Left renal cortex interstitium (tissue), 4 donors: ENCODE results near the gene MS4A2. TPM values are rescaled to one million over a fixed set of nuclear protein-coding genes. Genes with fewer than 3 reads are reported as not detected.
A peak's percentile ranks its signal among the peaks of the same experiment; 100 is the strongest.
"Not testable (repeated sequence)": the region's sequence is repeated elsewhere in the genome, so short reads cannot be mapped to it uniquely, and the experiment has no call there.

Experiments used
- DNase-seq, 4 donors: peaks; one replicate each; pipeline ENCODE4 v3.0.0-alpha.2; 2013; ENCODE audit warnings: low read depth in 4 of 4, low spot score in 2 of 4, missing footprints in 1 of 4
- polyA plus RNA-seq, 4 donors: library from polyadenylated mRNA; unstranded; fragments of 120-200 nt; gene quantifications; one replicate each; pipeline ENCODE4 v1.2.1, GENCODE V29; 2013; ENCODE audit not compliant: insufficient read length in 4 of 4

Gene MS4A2
- polyA plus RNA-seq, 4 donors, result 0.05 to 0.11 (median 0.09) TPM

GRCh38 chr11:60100516-60100915 is 12.1 kb downstream of the MS4A2 start:
- no peak for DNase-seq

DNA sequence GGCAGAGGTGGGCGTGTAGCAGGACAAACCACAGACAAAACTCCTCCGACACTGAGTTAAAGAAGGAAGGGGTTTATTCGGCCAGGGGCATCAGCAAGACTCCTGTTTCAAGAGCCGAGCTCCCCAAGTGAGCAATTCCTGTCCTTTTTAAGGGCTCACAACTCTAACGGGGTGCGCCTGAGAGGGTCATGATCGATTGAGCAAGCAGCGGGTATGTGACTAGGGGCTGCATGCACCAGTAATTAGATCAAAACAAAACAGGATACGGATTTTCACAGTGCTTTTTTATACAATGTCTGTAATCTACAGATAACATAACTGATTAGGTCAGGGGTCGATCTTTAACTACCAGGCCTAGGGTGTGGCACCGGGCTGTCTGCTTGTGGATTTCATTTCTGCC is 12.9 kb downstream of the MS4A2 start:
- not testable (repeated sequence) for DNase-seq

DNA sequence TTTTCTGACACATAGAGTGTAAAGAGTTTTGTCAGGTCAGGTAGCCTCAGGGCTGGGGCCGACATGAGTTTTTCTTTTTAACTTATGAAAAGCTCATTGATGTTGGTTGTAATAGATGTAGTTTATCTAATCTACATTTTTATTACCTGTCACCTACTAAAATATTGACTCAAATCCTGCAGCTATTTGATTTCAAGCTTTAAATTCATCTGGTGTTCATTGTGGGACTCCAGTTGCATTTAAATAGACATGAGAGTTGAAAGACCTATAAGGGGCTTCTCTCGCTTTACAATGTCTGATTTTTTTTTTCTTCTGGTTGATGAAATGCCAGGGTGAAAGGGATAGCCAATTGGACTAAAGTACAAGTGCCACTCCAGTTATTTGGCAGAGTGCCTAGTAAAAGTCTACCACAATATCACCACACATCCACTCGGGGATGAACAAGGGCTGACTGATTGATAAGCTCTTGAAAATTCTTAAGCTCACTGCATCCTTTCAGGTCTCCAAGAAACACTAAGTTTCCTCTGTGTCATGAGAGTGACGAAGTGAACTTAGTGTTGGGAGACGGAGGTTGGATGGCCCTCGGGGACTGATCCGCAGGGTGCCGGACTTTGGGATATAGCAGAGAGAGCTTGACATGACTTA is 16.1 kb downstream of the MS4A2 start:
- not testable (repeated sequence) for DNase-seq

DNA sequence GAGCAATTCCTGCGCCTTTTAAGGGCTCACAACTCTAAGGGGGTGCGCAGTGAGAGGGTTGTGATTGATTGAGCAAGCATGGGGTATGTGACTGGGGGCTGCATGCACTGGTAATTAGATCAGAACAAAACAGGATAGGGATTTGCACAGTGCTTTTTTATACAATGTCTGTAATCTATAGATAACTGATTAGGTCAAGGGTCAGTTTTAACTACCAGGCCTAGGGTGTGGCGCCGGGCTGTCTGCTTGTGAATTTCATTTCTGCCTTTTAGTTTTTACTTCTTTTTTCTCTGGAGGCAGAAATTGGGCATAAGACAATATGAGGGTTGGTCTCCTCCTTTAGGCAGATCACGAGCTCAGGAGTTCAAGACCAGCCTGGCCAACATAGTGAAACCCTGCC is 20.2 kb downstream of the MS4A2 start:
- DNase-seq, result not testable (repeated sequence)

- DNase-seq, result no peak
These were observed 23.3 kb downstream of the MS4A2 start for GRCh38 chr11:60111793-60112192.

DNA sequence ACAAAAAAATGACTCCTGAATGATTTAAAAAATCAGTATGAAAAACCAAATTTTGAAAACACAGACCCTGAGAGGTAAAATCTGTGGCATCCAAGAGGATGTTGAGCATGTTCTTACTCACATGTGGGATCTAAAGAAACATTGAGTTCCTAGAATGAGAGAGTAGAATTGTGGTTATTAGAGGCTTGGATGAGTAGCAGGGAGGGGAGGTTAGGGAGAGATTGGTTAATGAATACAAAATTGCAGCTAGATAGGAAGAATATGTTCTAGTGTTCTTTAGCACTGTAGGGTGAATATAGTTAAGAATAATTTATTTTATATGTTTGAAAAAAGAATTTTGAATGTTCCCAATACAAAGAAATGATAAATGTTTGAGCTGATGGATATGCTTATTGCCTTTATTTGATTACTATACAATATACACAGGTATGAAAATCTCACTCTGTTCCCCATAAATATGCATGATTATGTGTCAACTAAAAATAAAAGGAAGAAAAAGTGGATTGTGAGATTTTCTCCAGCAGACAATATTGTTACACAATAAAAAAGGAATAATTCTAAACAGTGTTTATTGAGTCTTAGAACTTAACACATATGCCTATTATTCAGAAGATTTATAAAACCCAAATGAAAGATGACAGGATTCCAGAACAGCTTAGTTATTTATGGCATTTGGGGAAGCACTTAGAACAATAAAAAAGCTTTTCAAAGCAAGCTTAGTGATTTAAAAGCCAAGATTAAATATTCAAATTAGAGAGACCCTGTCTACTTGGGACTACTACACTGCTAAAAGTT is 28.7 kb downstream of the MS4A2 start:
- no peak for DNase-seq

DNA sequence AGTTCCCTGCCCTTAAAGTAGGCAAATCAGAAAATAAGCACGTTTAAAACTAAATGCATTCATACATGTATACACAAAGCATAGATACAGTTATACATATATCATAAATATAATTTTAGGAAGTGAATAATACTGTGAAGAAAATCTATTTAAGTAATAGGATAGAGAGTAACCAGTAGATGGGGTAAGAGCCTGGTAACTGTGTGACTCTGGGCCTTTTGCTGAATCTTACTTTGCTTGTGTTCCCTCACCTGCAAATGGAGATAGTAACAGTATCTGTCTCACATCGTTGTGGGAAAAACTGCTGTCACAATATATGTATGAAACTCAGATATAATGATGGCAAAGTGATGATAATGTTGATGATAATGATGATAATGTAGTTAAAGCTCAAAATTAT is 29.9 kb downstream of the MS4A2 start:
- no peak for DNase-seq

DNA sequence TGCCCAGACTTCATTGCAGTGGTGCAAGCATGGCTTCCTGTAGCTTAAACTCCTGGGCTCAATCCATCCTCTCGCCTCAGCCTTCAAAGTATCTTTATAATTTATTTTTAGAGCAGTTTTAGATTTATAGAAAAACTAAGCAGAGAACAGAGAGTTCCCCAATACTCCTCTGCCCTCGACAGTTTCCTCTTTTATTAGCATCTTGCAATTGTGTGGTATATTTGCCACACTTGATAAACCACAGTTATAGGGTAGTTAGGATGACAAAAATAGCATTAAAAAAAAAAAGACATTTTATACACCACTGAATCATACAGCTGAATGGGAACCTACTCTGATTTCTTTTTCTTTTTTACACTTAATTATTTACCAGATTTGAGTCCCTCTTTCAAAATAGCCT is 31.2 kb downstream of the MS4A2 start:
- no peak for DNase-seq

DNA sequence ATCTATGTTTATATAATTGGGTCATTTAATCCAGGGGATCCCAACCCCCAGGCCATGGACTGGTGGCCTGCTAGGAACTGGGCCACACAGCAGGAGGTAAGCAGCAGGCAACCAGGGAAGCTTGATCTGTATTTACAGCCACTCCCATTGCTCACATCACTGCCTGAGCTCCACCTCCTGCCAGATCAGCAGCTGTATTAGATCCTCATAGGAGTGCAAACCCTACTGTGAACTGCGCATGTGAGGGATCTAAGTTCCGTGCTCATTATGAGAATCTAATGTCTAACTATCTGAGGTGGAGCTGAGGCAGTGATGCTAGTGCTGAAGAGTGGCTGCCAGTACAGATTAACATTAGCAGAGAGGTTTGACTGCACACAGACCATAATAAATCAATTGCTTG is 32.8 kb downstream of the MS4A2 start:
- DNase-seq, result no peak

DNA sequence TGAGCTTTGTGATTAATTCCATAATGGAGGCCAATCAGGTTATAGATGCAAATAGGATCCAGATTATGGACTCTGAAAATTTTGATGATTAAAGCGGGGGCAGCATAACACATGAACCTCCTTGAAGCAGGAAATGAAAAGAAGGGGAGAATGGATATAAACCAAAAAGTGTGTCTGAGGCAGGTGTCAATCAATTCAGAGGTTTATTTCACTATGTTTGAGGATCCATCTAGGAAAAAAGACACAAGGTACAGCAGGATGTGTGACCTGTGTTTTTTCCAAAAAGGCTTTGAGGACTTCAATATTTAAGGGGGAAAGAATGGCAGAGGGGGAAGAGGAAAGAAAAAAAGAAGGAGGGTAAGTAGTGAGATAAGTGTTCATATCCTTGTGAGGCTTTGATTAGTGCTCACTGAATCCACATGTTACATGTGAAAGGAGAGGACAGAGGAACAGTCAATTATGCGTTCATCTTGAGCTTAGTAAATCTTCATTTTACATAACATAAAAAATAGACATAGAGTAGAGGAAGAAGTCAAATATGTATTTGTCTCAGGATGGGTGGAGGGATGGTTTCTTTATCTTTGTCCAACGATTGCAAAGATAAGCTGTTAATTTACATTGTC is 34.1 kb downstream of the MS4A2 start:
- DNase-seq, result no peak

DNA sequence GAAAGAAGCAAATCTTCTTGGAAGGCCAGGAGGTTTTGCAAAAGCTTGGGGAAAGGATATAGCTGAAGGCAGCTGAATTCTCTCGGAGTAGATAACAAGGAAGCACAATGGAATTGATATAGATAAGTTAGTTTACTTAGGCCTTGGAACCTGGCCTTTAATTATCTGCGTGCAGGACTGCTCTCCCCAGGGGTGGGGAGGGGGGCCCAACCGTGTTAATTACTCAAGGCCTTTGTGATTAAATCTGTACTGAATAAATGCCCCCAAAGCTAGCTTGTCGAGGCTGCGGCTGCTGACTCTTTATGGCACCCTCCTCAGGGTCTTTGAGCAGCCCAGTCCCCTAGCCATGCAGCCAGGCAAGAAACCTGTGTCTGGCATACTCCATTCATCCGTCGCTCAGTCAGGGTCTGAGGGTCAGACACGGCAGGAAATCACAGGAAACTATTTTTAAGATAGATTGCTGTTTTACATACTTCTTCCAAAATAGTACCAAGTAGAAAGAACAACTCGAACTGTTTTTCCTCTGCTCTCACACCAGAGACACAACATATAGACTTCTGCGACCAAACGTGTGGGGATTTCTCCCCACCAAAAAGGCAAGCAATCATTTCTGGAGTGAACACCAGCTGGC is 36.5 kb downstream of the MS4A2 start:
- no peak for DNase-seq

DNA sequence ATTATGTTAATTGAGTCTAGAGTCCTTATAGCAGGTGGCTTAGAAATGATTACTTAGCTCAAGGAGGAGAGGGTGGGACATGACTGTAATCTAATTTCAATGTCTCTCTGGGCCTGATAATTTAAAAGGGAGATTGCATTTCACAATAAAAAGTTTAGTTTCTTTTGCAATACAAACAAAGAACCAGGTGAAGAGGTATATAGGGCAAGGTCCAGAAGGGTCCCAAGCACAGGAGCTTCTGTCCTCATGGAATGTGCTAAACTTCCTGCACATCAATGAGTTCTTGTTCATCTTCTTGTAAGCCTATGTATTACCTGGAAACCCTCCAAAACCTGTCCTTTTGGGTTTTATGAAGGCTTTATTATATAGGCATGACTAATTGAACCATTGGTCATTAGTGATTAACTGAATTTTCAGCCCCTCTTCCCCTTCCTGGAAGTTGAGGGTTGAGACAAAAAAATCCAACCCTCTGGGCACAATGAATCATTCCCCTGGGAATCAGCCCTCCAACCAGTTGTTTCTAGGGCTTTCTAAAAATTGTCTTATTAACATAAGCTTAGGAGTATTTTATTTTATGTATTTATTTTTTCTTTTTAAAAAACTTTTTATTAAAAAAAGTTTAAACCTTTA is 37.6 kb downstream of the MS4A2 start:
- no peak for DNase-seq

DNA sequence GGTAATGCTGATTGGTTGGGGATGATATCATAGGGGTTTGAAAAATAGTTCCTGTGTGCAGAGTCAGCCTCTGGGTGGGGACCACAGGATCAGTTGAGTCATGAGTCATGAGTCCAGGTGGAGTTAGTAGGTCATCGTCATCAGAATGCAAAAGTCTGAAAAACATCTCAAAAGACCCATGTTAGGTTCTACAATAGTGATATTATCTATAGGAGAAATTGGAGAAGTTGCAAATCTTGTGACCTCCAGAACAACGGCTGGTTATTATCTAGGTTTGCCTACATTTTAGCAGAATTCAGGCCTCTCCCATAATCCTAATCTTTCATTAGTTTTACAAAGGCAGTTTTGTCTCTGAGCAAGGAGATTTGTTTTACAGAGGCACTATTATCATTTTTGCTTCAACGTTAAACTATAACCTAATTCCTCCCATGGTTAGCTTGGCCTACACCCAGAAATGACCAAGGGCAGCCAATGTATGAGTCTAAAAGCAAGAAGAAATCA is 38.9 kb downstream of the MS4A2 start:
- DNase-seq, result no peak

DNA sequence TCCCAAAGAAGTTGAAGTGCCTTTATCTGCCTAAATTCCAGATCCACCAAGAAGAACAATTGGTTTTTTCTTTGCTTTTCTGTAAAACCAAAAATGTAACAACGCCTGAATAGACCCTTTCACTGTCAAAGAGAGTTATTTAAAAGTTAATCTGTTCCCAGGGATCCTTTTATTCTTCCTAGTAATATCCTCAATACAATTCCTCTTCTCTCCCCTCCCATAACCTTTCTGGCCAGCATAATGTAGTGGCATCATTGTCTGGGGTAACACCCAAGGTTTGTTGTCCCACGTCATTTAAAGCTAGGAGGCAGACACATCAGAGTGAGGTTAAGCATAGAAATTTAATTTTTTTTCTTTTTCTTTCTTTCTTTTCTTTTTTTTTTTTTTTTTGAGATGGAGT is 39.9 kb downstream of the MS4A2 start:
- DNase-seq, result no peak

DNA sequence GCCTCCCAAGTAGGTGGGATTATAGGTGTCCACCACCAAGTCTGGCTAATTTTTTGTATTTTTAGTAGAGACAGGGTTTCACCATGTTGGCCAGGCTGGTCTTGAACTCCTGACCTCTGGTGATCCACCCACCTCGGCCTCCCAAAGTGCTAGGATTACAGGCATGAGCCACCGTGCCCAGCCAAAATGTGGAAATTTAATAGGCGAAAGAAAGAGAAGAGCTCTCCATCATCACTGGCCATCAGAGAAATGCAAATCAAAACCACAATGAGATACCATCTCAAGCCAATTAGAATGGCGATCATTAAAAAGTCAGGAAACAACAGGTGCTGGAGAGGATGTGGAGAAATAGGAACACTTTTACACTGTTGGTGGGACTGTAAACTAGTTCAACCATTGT is 40.4 kb downstream of the MS4A2 start:
- DNase-seq, result not testable (repeated sequence)

- no peak for DNase-seq
These were observed 41.4 kb downstream of the MS4A2 start for GRCh38 chr11:60129853-60130252.

- DNase-seq, result peak in 1 of 4 donors; percentile 9
These were observed 42.0 kb downstream of the MS4A2 start for GRCh38 chr11:60130496-60130895.

DNA sequence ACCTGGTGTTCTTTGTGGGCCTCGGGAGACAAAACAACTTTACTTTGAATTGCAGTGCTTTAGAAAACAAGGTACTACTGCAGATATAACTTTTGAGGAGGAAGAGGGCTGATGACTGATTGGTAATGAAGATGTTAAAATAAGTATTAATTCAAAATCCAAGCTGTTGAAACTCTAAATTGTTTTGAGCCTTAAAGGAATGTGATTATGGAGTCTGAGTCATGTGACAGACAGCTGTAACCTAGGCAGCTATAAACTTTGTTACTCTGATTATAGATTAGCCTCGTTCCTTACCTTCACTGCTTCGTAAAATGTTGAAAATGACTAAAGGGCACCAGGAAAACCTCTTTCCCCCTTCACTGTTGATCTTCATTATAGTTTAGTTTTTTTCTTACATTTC is 43.4 kb downstream of the MS4A2 start:
- no peak for DNase-seq

DNA sequence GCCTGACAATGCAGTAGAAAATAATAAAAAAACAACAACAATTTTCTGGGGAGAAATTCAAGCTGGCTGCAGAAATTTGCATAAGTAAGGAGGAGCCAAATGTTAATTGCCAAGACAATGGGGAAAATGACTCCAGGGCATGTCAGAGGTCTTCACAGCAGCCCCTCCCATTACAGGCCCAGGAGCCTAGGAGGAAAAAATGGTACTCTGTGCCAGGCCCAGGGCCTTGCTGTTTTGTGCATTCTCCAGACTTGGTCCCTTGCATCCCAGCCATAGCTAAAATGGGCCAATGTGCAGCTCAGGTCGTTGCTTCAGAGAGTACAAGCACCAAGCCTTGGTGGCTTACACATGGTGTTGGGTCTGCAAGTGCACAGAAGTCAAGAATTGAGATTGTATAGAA is 45.5 kb downstream of the MS4A2 start:
- no peak for DNase-seq

DNA sequence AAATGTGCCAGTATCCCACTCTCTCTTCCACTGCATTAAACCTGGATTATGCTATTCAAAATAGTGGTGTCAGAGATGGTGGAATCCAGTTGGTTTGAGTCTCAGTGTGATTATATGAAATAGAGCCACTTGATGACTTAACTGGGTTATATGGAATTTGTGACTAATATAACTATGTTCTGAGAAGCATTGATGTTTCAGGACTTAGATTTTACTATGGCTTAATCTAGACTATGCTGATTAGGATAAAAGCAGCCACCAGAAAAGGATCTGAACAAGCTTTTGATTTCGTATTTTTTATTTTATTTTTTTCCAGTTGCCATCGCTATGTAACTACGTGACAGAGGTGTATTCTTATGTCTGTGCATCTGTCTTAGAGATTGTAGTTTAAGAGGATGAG is 55.3 kb downstream of the MS4A2 start:
- no peak for DNase-seq

GRCh38 chr11:60145677-60146076 is 57.2 kb downstream of the MS4A2 start:
- no peak for DNase-seq
